Measurements from ENCODE around the gene TTC39C.

Gene TTC39C

GRCh38 chr18:24014062-24014985, at the start of gene TTC39C:
Gene TTC39C, plus strand, starts transcription at chr18:24014754. Its CDS starts 118 bp downstream, at chr18:24014872.
- peak within 1 kb of the TSS; percentile 77 for H3K4me3 ChIP-seq (ENCODE audit: low read length)

GRCh38 chr18:23966909-23967308, 47.6 kb upstream of the TTC39C start:
- no peak overlapping the region for H3K4me3 ChIP-seq (ENCODE audit: low read length)
- no peak for TF ChIP-seq ZNF274 (IDR thresholded peaks at IDR 0.05; ENCODE audit: low read depth, low read length)

More at GRCh38 chr18:24014062-24014985, at the start of gene TTC39C:
- no peak for TF ChIP-seq ZNF274 (IDR thresholded peaks at IDR 0.05; ENCODE audit: low read depth, low read length)

GRCh38 chr18:23967321-23968089, 47.0 kb upstream of the TTC39C start:
- H3K4me3 ChIP-seq (ENCODE audit: low read length) = no peak overlapping the region
- no peak for TF ChIP-seq ZNF274 (IDR thresholded peaks at IDR 0.05; ENCODE audit: low read depth, low read length)

- no peak for TF ChIP-seq ZNF274 (IDR thresholded peaks at IDR 0.05; ENCODE audit: low read depth, low read length)
- no peak overlapping the region for H3K4me3 ChIP-seq (ENCODE audit: low read length)
Measured at GRCh38 chr18:23968638-23969604, 45.6 kb upstream of the TTC39C start.

- no peak for TF ChIP-seq ZNF274 (IDR thresholded peaks at IDR 0.05; ENCODE audit: low read depth, low read length)
- H3K4me3 ChIP-seq (ENCODE audit: low read length) = no peak overlapping the region
Measured at GRCh38 chr18:23969664-23970063, 44.9 kb upstream of the TTC39C start.

GRCh38 chr18:23970161-23971096, 44.1 kb upstream of the TTC39C start:
- no peak for TF ChIP-seq ZNF274 (IDR thresholded peaks at IDR 0.05; ENCODE audit: low read depth, low read length)
- no peak overlapping the region for H3K4me3 ChIP-seq (ENCODE audit: low read length)

- TF ChIP-seq ZNF274 (IDR thresholded peaks at IDR 0.05; ENCODE audit: low read depth, low read length) = no peak
- H3K4me3 ChIP-seq (ENCODE audit: low read length) = no peak overlapping the region
Measured at GRCh38 chr18:23971097-23971440, 43.5 kb upstream of the TTC39C start.

GRCh38 chr18:23971666-23972230, 42.8 kb upstream of the TTC39C start:
- H3K4me3 ChIP-seq (ENCODE audit: low read length) = no peak overlapping the region
- no peak for TF ChIP-seq ZNF274 (IDR thresholded peaks at IDR 0.05; ENCODE audit: low read depth, low read length)

- no peak overlapping the region for H3K4me3 ChIP-seq (ENCODE audit: low read length)
- TF ChIP-seq ZNF274 (IDR thresholded peaks at IDR 0.05; ENCODE audit: low read depth, low read length) = no peak
Measured at GRCh38 chr18:23972453-23972852, 42.1 kb upstream of the TTC39C start.

GRCh38 chr18:23977103-23977502, 37.5 kb upstream of the TTC39C start:
- H3K4me3 ChIP-seq (ENCODE audit: low read length) = no peak overlapping the region
- TF ChIP-seq ZNF274 (IDR thresholded peaks at IDR 0.05; ENCODE audit: low read depth, low read length) = no peak

GRCh38 chr18:23977719-23978483, 36.7 kb upstream of the TTC39C start:
- no peak overlapping the region for H3K4me3 ChIP-seq (ENCODE audit: low read length)
- TF ChIP-seq ZNF274 (IDR thresholded peaks at IDR 0.05; ENCODE audit: low read depth, low read length) = no peak

Measured in GM08714 (cell line).